Thyroid gland (tissue), 4 donors: Measurements from ENCODE around the gene ZNF185. TPM values are rescaled to one million over a fixed set of nuclear protein-coding genes. Genes with fewer than 3 reads are reported as not detected.

Source experiments
- DNase-seq, 2 donors: peaks; one replicate each; pipeline ENCODE4 v3.0.0-alpha.2; 2019
- H3K27ac ChIP-seq, 3 donors: fragments of 200-600 bp; sonication (generic); 1 replicate in 2 of 3; 2 replicates in 1 of 3; pipeline ENCODE4 v1.5.1; 2016 to 2019; ENCODE audit warnings: mild to moderate bottlenecking in 1 of 3, moderate library complexity in 1 of 3
- H3K27me3 ChIP-seq: fragments of 200-600 bp; sonication (generic); one replicate; pipeline ENCODE4 v1.5.1; 2019
- H3K36me3 ChIP-seq, 2 donors: fragments of 200-600 bp; sonication (generic); one replicate each; pipeline ENCODE4 v1.5.1; 2016 to 2019
- H3K4me1 ChIP-seq, 2 donors: fragments of 200-600 bp; sonication (generic); one replicate each; pipeline ENCODE4 v1.5.1; 2017 to 2019
- H3K4me3 ChIP-seq, 3 donors: fragments of 200-600 bp; sonication (generic); replicated peaks in 1 of 3; 1 replicate in 2 of 3; 2 replicates in 1 of 3; pipeline ENCODE4 v1.5.1; 2016; ENCODE audit warnings: mild to moderate bottlenecking in 1 of 3
- H3K9me3 ChIP-seq: fragments of 200-600 bp; sonication (generic); one replicate; pipeline ENCODE4 v1.5.1; 2017
- POLR2A ChIP-seq, 2 donors: fragments of 450-650 bp; IDR thresholded peaks; one replicate each; pipeline ENCODE4 v1.6.1; 2017; ENCODE audit warnings: antibody characterized with exemption in 2 of 2, mild to moderate bottlenecking in 2 of 2, moderate library complexity in 1 of 2
- WGBS, 2 donors: methylation state at CpG; one replicate each; pipeline ENCODE4 v1.1.5; 2017; 5-methylcytosine and 5-hydroxymethylcytosine counted together
- intact Hi-C: fragments of 100-400 bp; cut with DNase I; formaldehyde crosslinking; loops from one replicate; pipeline ENCODE4 v1.15.1; 2023
- total RNA-seq, 4 donors: library from RNA; depleted of rRNA; stranded (reverse); fragments of >200 nt; gene quantifications; one replicate each; pipeline ENCODE4 v1.2.3, GENCODE V29; 2016
- TF ChIP-seq, protein P1 (sequence below), 6 experiments: fragments of 200-600 bp in 3 of 6; fragments of 450-650 bp in 3 of 6; sonication (generic) in 3 of 6; IDR thresholded peaks; one replicate each; pipeline ENCODE4 v1.5.1; 2016 to 2019; ENCODE audit warnings: antibody characterized with exemption in 6 of 6, mild to moderate bottlenecking in 2 of 6, inconsistent platforms in 1 of 6, moderate library complexity in 1 of 6

Gene ZNF185
- total RNA-seq, 4 donors from 2014 or later = 23.2 to 70.4 (median 39.0) TPM

DNA sequence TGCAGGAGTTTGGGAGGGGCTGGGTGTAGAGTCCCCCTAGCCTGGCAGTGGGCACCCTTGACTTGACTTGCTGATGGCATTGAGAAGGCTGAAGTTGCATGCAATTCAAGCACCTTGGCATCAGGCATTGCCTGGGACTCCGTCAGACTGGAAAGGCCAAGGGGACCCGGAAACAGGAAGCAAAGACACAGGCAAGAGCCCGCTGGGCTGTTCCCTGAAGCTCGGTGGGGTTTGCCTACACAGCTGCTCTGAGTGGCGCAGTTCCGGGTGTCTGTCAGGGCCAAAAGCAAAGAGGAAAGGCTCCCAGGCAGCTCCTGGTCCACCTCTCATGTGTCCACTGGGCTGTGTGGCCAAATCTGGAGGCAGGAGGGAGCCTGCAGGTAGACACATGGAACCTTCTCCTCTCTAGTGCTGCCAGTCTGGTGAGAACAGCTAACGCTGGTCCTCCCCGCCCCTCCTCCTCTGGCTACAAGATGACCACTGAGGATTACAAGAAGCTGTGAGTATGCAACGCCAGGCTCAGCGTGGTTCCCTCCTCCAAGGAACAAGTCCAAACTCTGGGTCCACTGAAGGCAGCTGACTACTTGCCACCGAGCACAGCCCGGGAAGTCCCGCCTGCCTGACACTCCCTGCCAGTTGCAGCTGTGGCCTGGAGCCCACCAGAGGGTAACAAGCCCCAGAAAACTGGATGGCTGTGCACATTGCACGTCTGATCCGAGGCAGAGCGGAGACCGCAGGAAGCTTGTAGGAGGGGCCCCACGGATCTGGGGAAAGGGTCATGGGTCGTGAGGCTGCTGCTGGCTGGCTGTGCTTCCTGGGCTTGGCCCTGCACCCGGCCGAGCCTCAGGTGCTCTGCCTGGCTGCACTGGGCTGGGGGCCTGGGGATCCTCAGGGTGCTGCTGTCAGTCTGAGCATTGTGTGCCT, 20.1 kb downstream of the ZNF185 start:
- Histone ChIP-seq H3K27me3 (no peaks in the 10 kb centered on the region), H3K4me1 (no peaks in the 10 kb centered on the region), H3K4me3 (no peak overlapping the region), H3K27ac (no peak overlapping the region), H3K36me3 (no peaks in the 10 kb centered on the region), H3K9me3 (no peaks in the 10 kb centered on the region)
- WGBS, 2 donors = 64% methylated on average over 4 of the region's 21 CpGs; no CpG with 5 or more reads in 1 of the 2 donors
- TF ChIP-seq, protein P1, sequence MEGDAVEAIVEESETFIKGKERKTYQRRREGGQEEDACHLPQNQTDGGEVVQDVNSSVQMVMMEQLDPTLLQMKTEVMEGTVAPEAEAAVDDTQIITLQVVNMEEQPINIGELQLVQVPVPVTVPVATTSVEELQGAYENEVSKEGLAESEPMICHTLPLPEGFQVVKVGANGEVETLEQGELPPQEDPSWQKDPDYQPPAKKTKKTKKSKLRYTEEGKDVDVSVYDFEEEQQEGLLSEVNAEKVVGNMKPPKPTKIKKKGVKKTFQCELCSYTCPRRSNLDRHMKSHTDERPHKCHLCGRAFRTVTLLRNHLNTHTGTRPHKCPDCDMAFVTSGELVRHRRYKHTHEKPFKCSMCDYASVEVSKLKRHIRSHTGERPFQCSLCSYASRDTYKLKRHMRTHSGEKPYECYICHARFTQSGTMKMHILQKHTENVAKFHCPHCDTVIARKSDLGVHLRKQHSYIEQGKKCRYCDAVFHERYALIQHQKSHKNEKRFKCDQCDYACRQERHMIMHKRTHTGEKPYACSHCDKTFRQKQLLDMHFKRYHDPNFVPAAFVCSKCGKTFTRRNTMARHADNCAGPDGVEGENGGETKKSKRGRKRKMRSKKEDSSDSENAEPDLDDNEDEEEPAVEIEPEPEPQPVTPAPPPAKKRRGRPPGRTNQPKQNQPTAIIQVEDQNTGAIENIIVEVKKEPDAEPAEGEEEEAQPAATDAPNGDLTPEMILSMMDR (IDR thresholded peaks at IDR 0.05) = no peak
- no peak for TF ChIP-seq POLR2A (IDR thresholded peaks at IDR 0.05)
- DNase-seq = no peak
- intact Hi-C loops = no loop called here

DNA sequence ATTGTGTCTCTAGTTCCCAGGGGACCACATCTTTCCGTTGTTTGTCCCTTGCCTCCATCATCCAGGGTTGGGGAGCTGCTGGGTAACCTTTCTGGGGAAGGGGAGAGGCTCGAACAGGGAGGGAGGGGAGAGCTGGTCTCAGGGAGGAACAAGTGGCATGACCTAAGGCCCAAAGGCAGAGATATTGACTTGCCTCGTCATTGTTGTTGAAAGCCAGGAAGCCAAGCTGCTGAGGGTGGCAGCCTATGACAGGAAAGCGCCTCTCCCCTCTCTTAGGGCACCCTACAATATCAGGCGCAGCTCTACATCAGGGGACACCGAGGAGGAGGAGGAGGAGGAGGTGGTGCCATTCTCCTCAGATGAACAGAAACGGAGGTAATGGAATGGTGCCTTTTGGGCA, 20.8 kb downstream of the ZNF185 start:
- no peaks in the 10 kb centered on the region for H3K36me3 ChIP-seq
- WGBS, 2 donors = 80 to 89% methylated on average over 5 of the region's 7 CpGs
- no peak overlapping the region for H3K4me3 ChIP-seq
- DNase-seq = no peak
- H3K4me1 ChIP-seq = no peaks in the 10 kb centered on the region
- H3K27me3 ChIP-seq = no peaks in the 10 kb centered on the region
- intact Hi-C loops = no loop called here
- no peaks in the 10 kb centered on the region for H3K9me3 ChIP-seq
- no peak overlapping the region for H3K27ac ChIP-seq
- TF ChIP-seq POLR2A (IDR thresholded peaks at IDR 0.05) = no peak
- TF ChIP-seq, protein P1 (IDR thresholded peaks at IDR 0.05) = no peak

DNA sequence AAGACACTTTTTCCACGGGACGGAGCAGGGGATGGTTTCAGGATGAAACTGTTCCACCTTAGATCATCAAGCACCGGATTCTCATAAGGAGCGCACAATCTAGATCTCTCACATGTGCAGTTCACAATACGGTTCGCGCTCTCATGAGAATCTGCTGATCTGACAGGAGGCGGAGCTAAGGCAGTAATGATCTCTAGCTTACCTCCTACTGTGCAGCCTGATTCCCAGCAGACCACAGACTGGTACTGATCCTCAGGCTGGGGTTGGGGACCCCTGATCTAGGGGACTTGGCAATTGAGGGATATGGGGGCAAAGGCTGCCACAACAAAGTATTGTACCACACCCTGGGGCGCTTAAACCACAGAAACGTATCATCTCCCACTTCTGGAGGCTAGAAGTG, 25.7 kb downstream of the ZNF185 start:
- intact Hi-C loops = no loop called here
- TF ChIP-seq POLR2A (IDR thresholded peaks at IDR 0.05) = no peak
- TF ChIP-seq, protein P1 (IDR thresholded peaks at IDR 0.05) = no peak
- Histone ChIP-seq H3K27ac (no peak overlapping the region), H3K9me3 (no peaks in the 10 kb centered on the region), H3K4me1 (no peaks in the 10 kb centered on the region), H3K4me3 (no peak overlapping the region), H3K36me3 (no peaks in the 10 kb centered on the region), H3K27me3 (no peaks in the 10 kb centered on the region)
- no peak for DNase-seq
- 70 to 89% methylated on average over 3 to 7 of the region's 10 CpGs for WGBS, 2 donors

DNA sequence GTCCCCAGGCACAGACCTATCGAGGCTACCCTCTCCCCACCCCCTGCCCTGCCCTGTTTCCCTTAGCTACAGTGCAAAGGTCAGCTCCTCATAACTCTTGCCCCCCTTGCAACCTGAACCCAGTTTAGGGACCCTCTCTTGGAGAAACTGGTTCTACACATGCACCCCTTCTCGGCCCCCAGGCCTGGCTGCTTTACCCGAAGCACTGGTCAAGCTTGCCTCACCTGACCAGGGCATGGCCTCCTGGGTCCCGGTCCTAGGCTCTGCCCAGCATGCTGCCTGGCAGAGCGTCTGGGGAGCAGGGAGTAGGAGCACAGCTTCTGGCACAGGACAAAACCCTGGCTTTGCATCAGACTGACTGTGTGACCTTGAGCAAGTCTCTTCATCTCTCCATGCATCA, 28.0 kb downstream of the ZNF185 start:
- intact Hi-C loops = no loop called here
- Histone ChIP-seq H3K4me1 (no peaks in the 10 kb centered on the region), H3K27ac (no peak overlapping the region), H3K36me3 (no peaks in the 10 kb centered on the region), H3K4me3 (no peak overlapping the region), H3K27me3 (no peaks in the 10 kb centered on the region), H3K9me3 (no peaks in the 10 kb centered on the region)
- DNase-seq = no peak
- TF ChIP-seq POLR2A (IDR thresholded peaks at IDR 0.05) = no peak
- TF ChIP-seq, protein P1 (IDR thresholded peaks at IDR 0.05) = no peak
- WGBS, 2 donors = 100% methylated on average over 1 of the region's 5 CpGs; no CpG with 5 or more reads in 1 of the 2 donors

DNA sequence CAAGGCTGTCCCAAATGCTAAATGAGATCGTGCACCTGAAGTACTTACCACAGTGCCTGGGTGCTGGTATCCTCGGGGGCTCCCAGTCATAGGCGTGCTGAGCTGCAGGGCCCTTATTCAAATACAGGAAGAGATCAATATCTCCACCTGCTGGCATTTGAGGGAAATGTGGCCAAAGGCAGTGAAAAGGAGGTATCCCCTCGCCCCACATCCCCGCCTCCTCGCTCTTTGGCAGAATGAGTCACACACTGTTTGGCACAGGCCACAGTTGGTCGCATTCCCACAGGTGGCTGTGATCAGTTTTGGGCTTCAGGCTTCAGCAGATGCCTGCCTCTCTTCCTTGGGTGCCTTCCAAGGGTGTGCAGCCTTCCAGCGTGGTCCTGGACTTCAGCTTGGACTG, 28.4 kb downstream of the ZNF185 start:
- Histone ChIP-seq H3K9me3 (no peaks in the 10 kb centered on the region), H3K4me1 (no peaks in the 10 kb centered on the region), H3K36me3 (no peaks in the 10 kb centered on the region), H3K4me3 (no peak overlapping the region), H3K27ac (no peak overlapping the region), H3K27me3 (no peaks in the 10 kb centered on the region)
- intact Hi-C loops = no loop called here
- TF ChIP-seq POLR2A (IDR thresholded peaks at IDR 0.05) = no peak
- TF ChIP-seq, protein P1 (IDR thresholded peaks at IDR 0.05) = peak in 5 of 6 experiments; percentile 9 to 65 (median 50)
- 0 to 10% methylated on average over 1 to 4 of the region's 8 CpGs for WGBS, 2 donors
- peak; percentile 89 to 91 for DNase-seq
